Naive B cell (primary cell): Measurements from ENCODE around the gene DOCK10. TPM values are rescaled to one million over a fixed set of nuclear protein-coding genes. Genes with fewer than 3 reads are reported as not detected.

ENCODE experiments used
- ATAC-seq, 2 donors: fragments of 150-1000 bp; cut with Tn5 transposase; 2 replicates each; pipeline ENCODE4 v1.10.0; 2021; ENCODE audit warnings: low read depth in 2 of 2, mild to moderate bottlenecking in 2 of 2, moderate library complexity in 2 of 2
- DNase-seq: peaks from one replicate; pipeline ENCODE4 v3.0.0; 2022
- H3K27ac Mint-ChIP-seq, 6 donors: one replicate each; pipeline ENCODE4 v1.8.0; 2020 to 2022; ENCODE audit warnings: mild to moderate bottlenecking in 6 of 6, mixed read lengths in 6 of 6, moderate library complexity in 5 of 6, inconsistent platforms in 2 of 6
- H3K27me3 Mint-ChIP-seq, 3 donors: one replicate each; pipeline ENCODE4 v1.8.0; 2021 to 2022; ENCODE audit warnings: mixed read lengths in 3 of 3, mild to moderate bottlenecking in 1 of 3
- H3K36me3 Mint-ChIP-seq, 2 donors: one replicate each; pipeline ENCODE4 v1.8.0; 2020 to 2022; ENCODE audit warnings: mixed read lengths in 2 of 2, inconsistent platforms in 1 of 2, mild to moderate bottlenecking in 1 of 2
- H3K4me1 Mint-ChIP-seq, 3 donors: one replicate each; pipeline ENCODE4 v1.8.0; 2020 to 2022; ENCODE audit warnings: mixed read lengths in 3 of 3, inconsistent platforms in 1 of 3, mild to moderate bottlenecking in 1 of 3, moderate library complexity in 1 of 3
- H3K4me3 Mint-ChIP-seq, 8 donors: one replicate each; pipeline ENCODE4 v1.8.0; 2020 to 2022; ENCODE audit warnings: mild to moderate bottlenecking in 8 of 8, mixed read lengths in 8 of 8, moderate library complexity in 8 of 8, inconsistent platforms in 2 of 8
- H3K9me3 Mint-ChIP-seq, 7 donors: one replicate each; pipeline ENCODE4 v1.8.0; 2020 to 2022; ENCODE audit warnings: mixed read lengths in 7 of 7, mild to moderate bottlenecking in 5 of 7, inconsistent platforms in 2 of 7, moderate library complexity in 1 of 7
- polyA plus RNA-seq, 6 donors: library from polyadenylated mRNA; unstranded; fragments of 300-500 nt; fragmentation: Illumina TruSeq; gene quantifications; one replicate each; pipeline ENCODE4 v1.2.3, GENCODE V29; 2021; ENCODE audit warnings: low read depth in 6 of 6

DOCK10 gene
- polyA plus RNA-seq, 6 donors from 2014 or later: 18.4 to 29.9 (median 21.6) TPM

GRCh38 chr2:224716921-224717320 is 325.3 kb downstream of the DOCK10 start:
- DNase-seq (no peak), ATAC-seq (no peak)
- no peak overlapping the region for H3K4me3 Mint-ChIP-seq
- peaks cover 0 to 7% of the 10 kb centered on the region in 2 donors for H3K36me3 Mint-ChIP-seq
- peaks cover 0 to 16% (median 8%) of the 10 kb centered on the region in 7 donors for H3K9me3 Mint-ChIP-seq
- H3K27me3 Mint-ChIP-seq: peaks cover 0 to 11% (median 9%) of the 10 kb centered on the region in 3 donors
- no peak overlapping the region for H3K27ac Mint-ChIP-seq
- no peaks in the 10 kb centered on the region for H3K4me1 Mint-ChIP-seq

DNA sequence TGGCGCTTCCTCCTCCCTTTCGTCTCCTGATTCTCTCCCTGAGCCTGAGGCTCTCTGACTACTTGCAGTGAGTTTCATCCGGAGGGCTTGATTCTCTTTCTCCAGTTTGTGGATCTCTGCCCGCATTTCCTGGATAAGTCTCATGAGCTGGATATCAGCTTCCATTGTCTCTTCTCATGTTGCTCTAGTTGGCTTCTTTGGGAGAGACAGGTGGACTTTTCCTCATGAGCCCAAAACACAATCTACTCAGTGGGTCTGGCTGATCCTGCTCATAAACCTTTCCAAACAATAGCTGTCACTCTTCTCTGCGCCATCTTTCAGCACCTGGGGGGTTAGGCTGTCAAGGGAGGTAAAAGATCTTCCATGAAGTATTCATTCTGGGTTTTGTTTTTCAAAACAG is 326.1 kb downstream of the DOCK10 start, which contains the start of gene CCDC195:
CCDC195 (minus strand) TSS at position 165 of the 400 bp plus-strand sequence; CDS start at position 165, 0 bp downstream.
- no peak for ATAC-seq
- Mint-ChIP-seq H3K36me3 (peaks cover 0 to 7% of the 10 kb centered on the region in 2 donors), H3K4me3 (no peak within 1 kb of the TSS), H3K27me3 (peaks cover 0 to 15% (median 9%) of the 10 kb centered on the region in 3 donors), H3K27ac (no peak within 1 kb of the TSS), H3K9me3 (peaks cover 0 to 16% (median 8%) of the 10 kb centered on the region in 7 donors), H3K4me1 (no peaks in the 10 kb centered on the region)
- DNase-seq: no peak
